Vagina (tissue), 2 donors: ENCODE results near the gene NLGN3. TPM values are rescaled to one million over a fixed set of nuclear protein-coding genes. Genes with fewer than 3 reads are reported as not detected.

Experiments
- DNase-seq, 2 donors: peaks; one replicate each; pipeline ENCODE4 v3.0.0-alpha.2; 2017; ENCODE audit errors: extremely low spot score in 2 of 2
- H3K27ac ChIP-seq: fragments of 200-600 bp; sonication (generic); one replicate; pipeline ENCODE4 v1.5.1; 2019
- H3K27me3 ChIP-seq: fragments of 200-600 bp; sonication (generic); one replicate; pipeline ENCODE4 v1.5.1; 2019
- H3K36me3 ChIP-seq, 2 donors: fragments of 200-600 bp; sonication (generic); one replicate each; pipeline ENCODE4 v1.5.1; 2017 to 2019
- H3K4me1 ChIP-seq: fragments of 200-600 bp; sonication (generic); one replicate; pipeline ENCODE4 v1.5.1; 2019
- H3K4me3 ChIP-seq, 2 donors: fragments of 200-600 bp; sonication (generic); 1 replicate in 1 of 2; 2 replicates in 1 of 2; pipeline ENCODE4 v1.5.1; 2016 to 2019
- H3K9me3 ChIP-seq: fragments of 200-600 bp; sonication (generic); one replicate; pipeline ENCODE4 v1.5.1; 2019
- POLR2A ChIP-seq, 2 donors: fragments of 450-650 bp; IDR thresholded peaks; one replicate each; pipeline ENCODE4 v1.6.1; 2017; ENCODE audit warnings: antibody characterized with exemption in 2 of 2, mild to moderate bottlenecking in 2 of 2, moderate library complexity in 2 of 2
- POLR2AphosphoS5 ChIP-seq, 2 donors: sonication (generic); formaldehyde crosslinking; IDR thresholded peaks; one replicate each; pipeline ENCODE4 v1.9.0; 2017; ENCODE audit warnings: antibody characterized with exemption in 2 of 2, mild to moderate bottlenecking in 2 of 2, low read depth in 1 of 2; ENCODE audit not compliant: insufficient read depth in 1 of 2
- intact Hi-C: fragments of 100-400 bp; cut with DNase I; formaldehyde crosslinking; loops from one replicate; pipeline ENCODE4 v1.15.1; 2023
- total RNA-seq: library from RNA; depleted of rRNA; stranded (reverse); fragments of >200 nt; gene quantifications from one replicate; pipeline ENCODE4 v1.2.3, GENCODE V29; 2016
- TF ChIP-seq, protein P1 (sequence below), 3 experiments: fragments of 450-650 bp in 2 of 3; fragments of 200-600 bp in 1 of 3; sonication (generic) in 1 of 3; IDR thresholded peaks; one replicate each; pipeline ENCODE4 v1.5.1; 2017 to 2019; ENCODE audit warnings: antibody characterized with exemption in 3 of 3, mild to moderate bottlenecking in 2 of 3, moderate library complexity in 2 of 3

NLGN3 gene
- total RNA-seq, 1 donor from 2014 or later = 1.7 TPM

DNA sequence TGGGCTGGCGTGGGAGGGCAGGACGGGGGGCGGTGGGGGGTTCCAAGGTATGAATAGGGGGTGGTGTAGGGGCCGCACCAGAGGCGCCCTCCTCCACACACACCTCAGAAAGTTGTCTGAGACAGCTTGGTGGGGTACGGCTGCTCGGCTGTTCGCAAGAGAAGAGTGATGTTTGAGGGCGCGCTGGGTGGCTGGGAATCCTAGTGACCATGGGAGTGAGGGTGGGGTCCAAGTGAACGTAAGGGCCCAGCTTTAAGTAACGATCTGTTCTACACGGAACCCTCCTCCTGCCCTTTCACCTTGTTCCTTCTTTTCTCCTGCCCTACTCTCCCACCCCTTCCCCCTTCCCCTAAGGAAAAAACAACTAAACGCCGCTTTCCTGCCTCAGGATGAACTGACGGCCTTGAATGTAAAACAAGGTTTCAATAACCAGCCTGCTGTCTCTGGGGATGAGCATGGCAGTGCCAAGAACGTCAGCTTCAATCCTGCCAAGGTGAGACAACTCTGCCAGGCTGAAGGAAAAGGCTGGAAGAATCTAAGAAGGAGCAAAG, 25.6 kb upstream of the NLGN3 start:
- intact Hi-C loops = no loop called here
- Histone ChIP-seq H3K9me3 (no peaks in the 10 kb centered on the region), H3K4me1 (peaks cover 16% of the 10 kb centered on the region), H3K36me3 (peaks cover 0 to 27% of the 10 kb centered on the region in 2 donors), H3K27ac (peak overlapping the region; percentile 71), H3K4me3 (peak overlapping the region; percentile 54 to 56), H3K27me3 (no peaks in the 10 kb centered on the region)
- TF ChIP-seq POLR2AphosphoS5 (IDR thresholded peaks at IDR 0.05; ENCODE audit: insufficient read depth in 1 of 2, low read depth in 1 of 2) = no peak
- TF ChIP-seq POLR2A (IDR thresholded peaks at IDR 0.05) = no peak
- TF ChIP-seq, protein P1, sequence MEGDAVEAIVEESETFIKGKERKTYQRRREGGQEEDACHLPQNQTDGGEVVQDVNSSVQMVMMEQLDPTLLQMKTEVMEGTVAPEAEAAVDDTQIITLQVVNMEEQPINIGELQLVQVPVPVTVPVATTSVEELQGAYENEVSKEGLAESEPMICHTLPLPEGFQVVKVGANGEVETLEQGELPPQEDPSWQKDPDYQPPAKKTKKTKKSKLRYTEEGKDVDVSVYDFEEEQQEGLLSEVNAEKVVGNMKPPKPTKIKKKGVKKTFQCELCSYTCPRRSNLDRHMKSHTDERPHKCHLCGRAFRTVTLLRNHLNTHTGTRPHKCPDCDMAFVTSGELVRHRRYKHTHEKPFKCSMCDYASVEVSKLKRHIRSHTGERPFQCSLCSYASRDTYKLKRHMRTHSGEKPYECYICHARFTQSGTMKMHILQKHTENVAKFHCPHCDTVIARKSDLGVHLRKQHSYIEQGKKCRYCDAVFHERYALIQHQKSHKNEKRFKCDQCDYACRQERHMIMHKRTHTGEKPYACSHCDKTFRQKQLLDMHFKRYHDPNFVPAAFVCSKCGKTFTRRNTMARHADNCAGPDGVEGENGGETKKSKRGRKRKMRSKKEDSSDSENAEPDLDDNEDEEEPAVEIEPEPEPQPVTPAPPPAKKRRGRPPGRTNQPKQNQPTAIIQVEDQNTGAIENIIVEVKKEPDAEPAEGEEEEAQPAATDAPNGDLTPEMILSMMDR (IDR thresholded peaks at IDR 0.05) = no peak
- no peak for DNase-seq

DNA sequence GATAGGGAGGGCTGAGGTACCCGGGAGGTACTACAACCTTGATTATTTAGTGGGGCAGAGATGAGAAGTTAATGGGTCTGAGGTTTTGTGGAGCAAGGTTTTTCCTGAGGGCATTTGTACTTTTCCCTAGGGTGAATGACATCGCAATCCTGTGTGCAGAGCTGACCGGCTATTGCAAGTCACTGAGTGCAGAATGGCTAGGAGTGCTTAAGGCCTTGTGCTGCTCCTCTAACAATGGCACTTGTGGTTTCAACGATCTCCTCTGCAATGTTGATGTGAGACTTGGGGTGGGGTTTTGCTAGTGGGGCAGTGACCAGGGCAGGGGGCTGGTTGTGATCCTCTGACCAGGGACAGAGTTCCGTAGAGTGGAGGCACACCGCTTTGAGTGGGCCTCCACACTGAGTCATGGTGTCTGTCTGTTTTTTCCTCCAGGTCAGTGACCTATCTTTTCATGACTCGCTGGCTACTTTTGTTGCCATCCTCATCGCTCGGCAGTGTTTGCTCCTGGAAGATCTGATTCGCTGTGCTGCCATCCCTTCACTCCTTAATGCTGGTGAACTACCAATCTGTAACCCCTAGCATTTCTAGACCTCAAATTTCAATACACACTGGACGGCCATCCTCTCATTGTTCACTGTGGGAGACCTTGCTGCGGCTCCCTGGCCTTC, 16.3 kb upstream of the NLGN3 start:
- DNase-seq = no peak
- H3K36me3 ChIP-seq = peaks cover 0 to 29% of the 10 kb centered on the region in 2 donors
- H3K4me3 ChIP-seq = no peak overlapping the region
- H3K4me1 ChIP-seq = no peaks in the 10 kb centered on the region
- intact Hi-C loops = no loop called here
- no peak overlapping the region for H3K27ac ChIP-seq
- H3K9me3 ChIP-seq = no peaks in the 10 kb centered on the region
- no peaks in the 10 kb centered on the region for H3K27me3 ChIP-seq
- TF ChIP-seq POLR2A (IDR thresholded peaks at IDR 0.05) = no peak
- TF ChIP-seq, protein P1 (IDR thresholded peaks at IDR 0.05) = no peak
- no peak for TF ChIP-seq POLR2AphosphoS5 (IDR thresholded peaks at IDR 0.05; ENCODE audit: insufficient read depth in 1 of 2, low read depth in 1 of 2)

DNA sequence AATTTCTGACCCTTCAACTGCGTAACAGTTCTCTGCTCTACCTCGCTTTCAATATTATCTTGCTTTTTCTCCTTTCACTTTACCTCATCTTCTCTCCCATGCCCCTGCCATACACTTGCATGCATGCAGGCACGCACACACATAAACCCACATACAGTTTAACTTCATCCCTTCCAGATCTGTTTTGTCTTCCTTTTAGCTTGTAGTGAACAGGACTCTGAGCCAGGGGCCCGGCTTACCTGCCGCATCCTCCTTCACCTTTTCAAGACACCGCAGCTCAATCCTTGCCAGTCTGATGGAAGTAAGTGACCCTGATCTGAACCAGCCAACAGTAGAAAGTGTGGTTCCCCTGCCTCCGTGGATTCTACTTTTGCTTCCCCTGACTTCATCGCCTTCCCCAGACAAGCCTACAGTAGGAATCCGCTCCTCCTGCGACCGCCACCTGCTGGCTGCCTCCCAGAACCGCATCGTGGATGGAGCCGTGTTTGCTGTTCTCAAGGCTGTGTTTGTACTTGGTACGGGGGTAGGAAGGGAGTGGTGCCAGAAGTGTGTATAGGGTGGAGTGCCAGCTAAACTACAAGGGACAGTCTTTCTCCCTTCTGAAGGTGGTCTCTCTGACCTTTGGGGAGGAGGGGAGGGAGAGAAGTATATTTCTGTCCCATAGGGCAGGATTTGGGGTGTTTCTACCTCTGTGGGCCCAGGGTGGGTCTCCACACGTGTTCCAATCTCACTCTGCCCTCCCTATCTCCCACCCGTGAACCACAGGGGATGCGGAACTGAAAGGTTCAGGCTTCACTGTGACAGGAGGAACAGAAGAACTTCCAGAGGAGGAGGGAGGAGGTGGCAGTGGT, 15.5 kb upstream of the NLGN3 start:
- Histone ChIP-seq H3K27me3 (no peaks in the 10 kb centered on the region), H3K4me1 (no peaks in the 10 kb centered on the region), H3K4me3 (no peak overlapping the region), H3K36me3 (peaks cover 0 to 26% of the 10 kb centered on the region in 2 donors), H3K9me3 (no peaks in the 10 kb centered on the region), H3K27ac (no peak overlapping the region)
- intact Hi-C loops = no loop called here
- no peak for DNase-seq
- TF ChIP-seq POLR2A (IDR thresholded peaks at IDR 0.05) = no peak
- TF ChIP-seq, protein P1 (IDR thresholded peaks at IDR 0.05) = peak; percentile 52 to 64 (median 60)
- no peak for TF ChIP-seq POLR2AphosphoS5 (IDR thresholded peaks at IDR 0.05; ENCODE audit: insufficient read depth in 1 of 2, low read depth in 1 of 2)

DNA sequence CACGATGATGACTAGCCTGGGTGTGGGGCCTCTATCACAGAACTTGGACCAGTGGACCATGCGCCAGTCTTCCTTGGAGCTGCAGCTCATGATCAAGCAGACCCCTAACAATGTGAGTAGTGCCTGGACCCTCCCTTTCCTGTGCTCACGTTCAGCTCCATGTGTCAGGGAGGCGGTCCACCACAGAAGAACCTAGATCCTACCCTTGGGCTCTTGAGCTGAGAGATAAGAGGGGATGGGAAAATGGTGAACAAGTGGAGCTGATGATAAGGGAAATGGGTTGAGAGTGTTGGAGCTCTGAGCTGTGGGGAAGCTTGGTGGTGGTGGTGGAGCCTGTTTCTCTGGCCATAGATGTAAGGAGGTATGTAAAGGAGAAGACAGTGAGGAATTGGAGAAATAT, 13.1 kb upstream of the NLGN3 start:
- Histone ChIP-seq H3K27me3 (no peaks in the 10 kb centered on the region), H3K27ac (no peak overlapping the region), H3K4me1 (no peaks in the 10 kb centered on the region), H3K9me3 (no peaks in the 10 kb centered on the region), H3K36me3 (peaks cover 0 to 23% of the 10 kb centered on the region in 2 donors), H3K4me3 (no peak overlapping the region)
- DNase-seq = no peak
- intact Hi-C loops = no loop called here
- TF ChIP-seq POLR2A (IDR thresholded peaks at IDR 0.05) (no peak), POLR2AphosphoS5 (IDR thresholded peaks at IDR 0.05; ENCODE audit: insufficient read depth in 1 of 2, low read depth in 1 of 2) (no peak)
- TF ChIP-seq, protein P1 (IDR thresholded peaks at IDR 0.05) = no peak
